GM12872 (cell line): ENCODE measurements around the gene DHRS7B.

Experiments used
- CTCF ChIP-seq: IDR thresholded peaks from 3 replicates; pipeline ENCODE4 v1.5.1; 2011; ENCODE audit warnings: low read depth, mild to moderate bottlenecking, low read length, moderate library complexity; ENCODE audit not compliant: insufficient read depth

Gene DHRS7B

DNA sequence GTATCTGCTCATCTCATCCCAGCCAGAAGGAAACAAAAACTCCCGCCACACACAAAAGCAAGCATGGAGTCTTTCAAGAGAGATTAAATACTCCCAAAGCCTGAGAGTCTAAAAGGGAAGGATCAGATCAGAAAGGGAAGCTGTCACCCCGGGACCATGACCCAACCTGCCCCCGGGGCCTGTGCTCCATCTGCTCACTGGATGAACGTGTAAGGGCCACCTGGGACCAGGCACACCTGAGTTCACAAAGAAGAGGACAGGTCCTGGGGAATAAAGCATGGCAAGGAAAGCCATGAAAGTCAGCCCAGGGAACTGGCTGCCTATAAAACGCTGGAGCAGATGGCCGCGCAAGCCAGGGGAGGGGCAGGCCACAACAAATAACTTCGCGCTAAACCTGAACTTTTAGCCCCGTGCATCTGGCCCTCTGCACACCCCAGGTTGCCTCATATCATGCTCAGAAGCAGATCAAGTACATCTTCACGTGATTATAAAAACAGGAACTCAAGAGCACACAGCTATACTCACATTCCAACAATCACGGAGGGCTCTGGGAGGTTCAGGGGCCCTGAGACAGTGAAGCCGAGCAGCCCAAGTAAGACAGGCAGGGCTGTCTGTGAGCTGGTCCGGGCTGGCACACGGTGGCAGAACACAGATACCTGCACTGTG is 83.8 kb downstream of the DHRS7B start:
- TF ChIP-seq CTCF: no peak

GRCh38 chr17:21211825-21212479 is 85.2 kb downstream of the DHRS7B start:
- TF ChIP-seq CTCF: no peak

DNA sequence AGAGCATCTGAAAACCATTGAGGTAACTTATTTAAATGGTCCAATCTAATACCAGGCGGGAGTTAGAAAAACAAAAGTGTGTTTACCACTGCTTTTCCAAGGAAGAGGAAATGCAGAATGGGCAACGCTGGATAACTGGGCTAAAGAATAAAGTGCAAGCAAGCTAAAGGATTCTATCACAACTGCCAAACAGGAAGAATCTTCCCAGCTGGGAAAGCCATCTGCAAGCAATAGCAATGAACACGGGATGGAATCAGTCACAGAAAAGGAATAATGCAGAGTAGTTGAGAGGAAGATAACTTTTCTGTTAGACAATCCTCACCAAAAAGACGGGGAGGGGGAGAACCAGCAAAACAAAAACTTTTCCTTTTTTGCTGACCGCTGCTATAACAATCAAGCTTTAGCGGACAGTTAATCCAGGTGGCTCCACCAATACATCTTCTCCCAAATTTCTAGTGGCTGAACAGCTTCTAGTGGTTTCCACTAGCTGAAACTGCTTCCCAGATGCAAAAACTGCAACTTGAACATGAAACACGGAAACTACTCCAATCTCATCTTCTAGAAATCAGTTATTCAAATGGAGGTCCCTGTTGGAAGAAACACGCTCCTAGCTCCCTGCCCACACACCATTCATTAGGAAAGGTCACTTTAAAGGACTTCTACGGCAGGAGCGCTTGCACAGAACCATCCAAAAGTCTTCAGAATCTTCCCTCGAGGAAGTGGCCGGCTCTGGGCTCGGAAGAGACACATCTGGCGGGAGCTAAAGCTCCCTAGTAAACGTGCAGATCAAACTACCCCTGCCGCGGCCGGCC is 86.3 kb downstream of the DHRS7B start:
- no peak for TF ChIP-seq CTCF

GRCh38 chr17:21213638-21214014 is 86.9 kb downstream of the DHRS7B start:
- TF ChIP-seq CTCF: no peak

- TF ChIP-seq CTCF: no peak
These were observed 87.4 kb downstream of the DHRS7B start, which contains the start of gene TMEM11 for GRCh38 chr17:21214015-21214776. Gene TMEM11, minus strand, starts transcription at chr17:21214161. Its CDS starts 9 bp downstream, at chr17:21214152.

DNA sequence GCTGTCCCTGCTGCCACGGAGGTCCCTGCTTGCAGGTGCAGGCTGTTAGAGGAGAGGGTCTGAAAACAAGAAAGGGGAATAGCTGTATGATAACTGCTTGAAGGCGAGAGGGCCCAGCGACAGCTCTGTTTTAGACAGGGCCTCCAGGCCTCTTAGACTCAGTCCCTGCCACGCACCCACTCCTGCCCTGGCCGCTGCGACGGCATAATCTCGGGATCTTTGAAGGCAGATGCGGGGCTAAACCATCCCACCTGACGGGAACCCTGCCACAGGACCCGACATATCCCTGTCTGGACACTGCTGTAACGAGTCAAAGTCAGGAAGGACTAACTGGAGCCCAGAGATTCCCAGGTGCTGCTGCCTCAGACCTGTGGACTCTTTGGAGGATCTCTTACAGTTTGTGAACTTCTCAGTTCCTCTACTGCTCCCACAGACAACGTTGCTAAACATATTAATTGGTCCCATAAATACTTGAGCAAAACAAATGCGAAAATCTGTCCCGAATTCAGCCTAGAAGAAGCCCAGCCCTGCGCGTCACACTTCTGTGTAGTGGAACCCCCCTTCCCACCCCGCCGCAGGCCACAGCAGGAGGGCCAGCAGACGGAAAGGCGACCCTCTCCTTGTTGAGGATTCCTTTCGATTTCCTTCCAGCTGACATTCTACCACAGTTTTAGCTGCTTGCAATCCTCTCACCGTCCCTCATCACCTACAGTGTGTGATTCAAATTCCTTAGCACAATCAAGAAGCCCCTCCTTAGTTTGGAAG is 88.2 kb downstream of the DHRS7B start:
- TF ChIP-seq CTCF: no peak

DNA sequence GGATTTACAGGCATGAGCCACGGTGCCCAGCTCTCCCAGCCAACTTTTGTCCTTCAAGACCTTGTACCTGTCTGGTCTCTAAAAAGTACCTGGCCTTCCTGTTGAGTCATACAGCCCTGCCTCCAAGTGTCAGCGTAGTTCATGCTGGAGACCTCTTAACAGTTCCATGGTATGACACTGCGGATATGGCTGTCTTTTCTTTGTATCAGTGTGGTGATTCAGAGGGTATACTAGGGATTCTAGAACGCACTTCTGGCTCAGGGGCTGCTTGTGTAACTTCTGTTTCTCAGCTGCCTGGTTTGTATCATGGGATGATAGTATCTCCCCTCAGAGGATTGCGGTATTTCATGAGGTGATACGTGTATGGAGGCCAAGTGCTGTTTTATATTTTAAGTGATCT is 89.2 kb downstream of the DHRS7B start:
- no peak for TF ChIP-seq CTCF
